Central memory CD8-positive, alpha-beta T cell (primary cell): Measurements from ENCODE around the gene FAM53B.
A peak's percentile ranks its signal among the peaks of the same experiment; 100 is the strongest.

Experiments
- ATAC-seq: fragments of 150-1000 bp; cut with Tn5 transposase; replicated peaks from 2 replicates; pipeline ENCODE4 v1.10.0; 2022; ENCODE audit warnings: mild to moderate bottlenecking, moderate FRiP score, moderate number of reproducible peaks; ENCODE audit not compliant: poor library complexity, severe bottlenecking; ENCODE audit errors: extremely low read depth
- DNase-seq, 2 donors: peaks; one replicate each; pipeline ENCODE4 v3.0.0; 2021; ENCODE audit warnings: low spot score in 2 of 2
- H3K27ac Mint-ChIP-seq: one replicate; pipeline ENCODE4 v1.8.0; 2022; ENCODE audit warnings: low read depth, mild to moderate bottlenecking, moderate library complexity, mixed read lengths
- H3K27me3 Mint-ChIP-seq: one replicate; pipeline ENCODE4 v1.8.0; 2022; ENCODE audit warnings: mixed read lengths
- H3K36me3 Mint-ChIP-seq: one replicate; pipeline ENCODE4 v1.8.0; 2022; ENCODE audit warnings: mild to moderate bottlenecking, moderate library complexity, mixed read lengths; ENCODE audit not compliant: insufficient read depth
- H3K4me1 Mint-ChIP-seq: one replicate; pipeline ENCODE4 v1.8.0; 2022; ENCODE audit warnings: mixed read lengths
- H3K4me3 Mint-ChIP-seq: one replicate; pipeline ENCODE4 v1.8.0; 2022; ENCODE audit warnings: mild to moderate bottlenecking, moderate library complexity, mixed read lengths
- H3K9me3 Mint-ChIP-seq: one replicate; pipeline ENCODE4 v1.8.0; 2022; ENCODE audit warnings: mixed read lengths

Gene FAM53B

DNA sequence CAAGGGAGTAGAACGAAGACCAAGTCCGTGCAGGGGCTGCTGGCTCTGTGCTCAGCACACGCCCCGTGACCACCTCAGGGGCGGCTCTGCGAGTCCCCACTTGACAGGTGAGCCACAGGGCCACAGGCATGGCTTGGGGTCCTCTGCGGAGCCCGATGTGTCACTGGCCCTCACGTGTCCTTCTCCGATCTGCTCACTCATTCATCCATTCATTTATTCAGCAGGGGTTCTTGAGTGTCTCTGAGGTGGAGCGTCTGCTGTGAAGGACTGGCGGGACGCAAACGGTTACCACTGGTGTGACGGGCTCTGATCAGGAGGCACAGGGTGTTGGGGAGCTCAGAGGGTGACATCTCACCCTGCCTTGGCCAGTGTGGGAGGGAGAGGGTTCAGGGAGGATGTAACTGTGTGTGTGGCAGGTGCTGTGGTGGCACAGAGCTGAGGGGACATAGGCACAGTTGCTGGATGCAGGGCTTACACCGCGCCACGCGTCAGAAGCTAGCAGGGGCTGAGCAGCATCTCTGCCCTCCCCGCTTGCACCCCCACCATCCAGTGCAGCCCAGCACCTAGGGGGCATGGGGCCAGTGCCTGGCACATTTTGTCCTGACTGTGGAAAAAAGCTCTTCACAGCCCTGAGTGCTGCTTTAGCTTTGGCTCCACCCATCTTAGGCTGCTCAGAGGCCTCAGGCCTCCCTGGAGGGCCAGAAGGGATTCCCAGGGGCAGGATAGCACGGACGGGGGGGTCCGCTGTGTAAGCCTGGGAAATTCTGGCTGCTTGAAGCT, 165.8 kb downstream of the FAM53B start:
- no peak for DNase-seq
- H3K4me1 Mint-ChIP-seq, result no peaks in the 10 kb centered on the region
- ATAC-seq, result no peak
- H3K27me3 Mint-ChIP-seq, result no peaks in the 10 kb centered on the region
- no peaks in the 10 kb centered on the region for H3K9me3 Mint-ChIP-seq
- H3K27ac Mint-ChIP-seq, result no peak overlapping the region
- no peak overlapping the region for H3K4me3 Mint-ChIP-seq
- peaks cover 11% of the 10 kb centered on the region for H3K36me3 Mint-ChIP-seq

DNA sequence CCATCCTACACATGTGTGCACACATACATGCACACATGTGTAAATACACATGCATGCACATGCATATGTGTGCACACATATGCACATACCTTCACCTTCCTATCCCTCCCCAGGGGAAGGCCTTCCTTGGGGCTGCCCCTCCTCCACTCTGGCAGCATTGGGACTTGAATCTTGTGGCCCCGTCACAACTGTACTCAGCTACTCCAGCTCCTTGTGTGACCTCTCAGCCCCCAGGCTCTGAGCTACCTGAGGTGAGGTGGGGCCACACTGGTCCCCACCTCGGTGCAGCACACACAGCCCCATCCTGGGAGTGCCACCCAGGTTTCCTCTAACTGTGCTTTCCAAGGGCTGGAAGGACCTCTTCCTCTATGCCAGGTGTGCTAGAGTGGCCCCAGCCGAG, 166.5 kb downstream of the FAM53B start:
- ATAC-seq, result no peak
- Mint-ChIP-seq H3K27ac (no peak overlapping the region), H3K36me3 (peaks cover 13% of the 10 kb centered on the region), H3K9me3 (no peaks in the 10 kb centered on the region), H3K27me3 (no peaks in the 10 kb centered on the region), H3K4me3 (no peak overlapping the region), H3K4me1 (no peaks in the 10 kb centered on the region)
- no peak for DNase-seq

- H3K27ac Mint-ChIP-seq, result no peak overlapping the region
- H3K27me3 Mint-ChIP-seq, result no peaks in the 10 kb centered on the region
- H3K4me3 Mint-ChIP-seq, result no peak overlapping the region
- H3K9me3 Mint-ChIP-seq, result no peaks in the 10 kb centered on the region
- ATAC-seq, result no peak
- no peaks in the 10 kb centered on the region for H3K4me1 Mint-ChIP-seq
- DNase-seq, result no peak
- H3K36me3 Mint-ChIP-seq, result peaks cover 14% of the 10 kb centered on the region
Observed at GRCh38 chr10:124576526-124577420, 167.4 kb downstream of the FAM53B start.

DNA sequence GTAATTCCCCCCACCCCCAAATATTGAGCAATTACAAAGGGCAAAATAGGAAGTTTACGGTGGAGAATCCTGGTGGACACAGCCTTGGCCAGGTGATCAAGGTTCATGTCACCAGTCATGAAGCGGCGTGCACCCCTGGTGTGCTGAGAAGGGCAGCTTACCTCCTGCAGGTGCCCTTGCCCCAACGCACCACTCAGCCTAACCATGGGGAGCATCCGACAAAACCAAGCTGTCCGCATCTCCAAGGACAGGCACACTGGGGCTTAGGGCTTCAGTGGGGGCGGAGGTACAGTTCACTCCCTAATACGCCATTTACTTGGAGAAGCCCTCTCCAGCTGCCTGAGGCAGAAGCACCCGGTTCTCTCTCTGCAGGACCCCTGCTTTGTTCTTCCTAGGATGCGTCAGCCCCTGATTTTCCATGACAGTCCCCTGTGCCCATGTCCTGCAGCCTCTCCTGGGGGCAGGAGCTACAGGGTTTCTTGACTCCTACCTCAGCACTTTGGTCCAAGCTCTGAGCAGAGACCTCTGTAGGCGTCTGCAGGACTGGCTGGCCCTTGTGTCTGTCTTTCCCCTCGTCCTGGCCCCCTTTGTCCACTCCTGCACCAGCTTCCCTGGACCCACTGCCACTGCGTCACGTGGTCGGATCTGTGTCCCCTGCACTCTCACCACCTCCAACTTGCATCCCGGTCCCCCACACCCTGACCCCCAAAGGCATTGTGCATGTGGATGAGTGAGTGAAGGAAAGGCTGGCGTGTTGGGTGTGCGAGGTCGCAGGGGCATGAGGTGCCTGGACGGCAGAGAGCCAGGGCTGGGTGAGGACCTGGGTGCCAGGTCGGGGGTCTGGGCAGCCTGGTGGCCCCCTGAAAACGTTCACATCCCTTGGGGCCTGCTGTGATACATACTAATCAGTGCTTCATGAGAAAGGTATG, 168.8 kb downstream of the FAM53B start:
- Mint-ChIP-seq H3K27ac (peak overlapping the region; percentile 9), H3K27me3 (no peaks in the 10 kb centered on the region), H3K4me3 (no peak overlapping the region), H3K4me1 (no peaks in the 10 kb centered on the region), H3K36me3 (peaks cover 15% of the 10 kb centered on the region), H3K9me3 (no peaks in the 10 kb centered on the region)
- ATAC-seq (no peak), DNase-seq (no peak)

GRCh38 chr10:124574456-124575070, 169.6 kb downstream of the FAM53B start:
- ATAC-seq (no peak), DNase-seq (no peak)
- peaks cover 17% of the 10 kb centered on the region for H3K36me3 Mint-ChIP-seq
- H3K9me3 Mint-ChIP-seq, result no peaks in the 10 kb centered on the region
- H3K4me1 Mint-ChIP-seq, result no peaks in the 10 kb centered on the region
- H3K27me3 Mint-ChIP-seq, result no peaks in the 10 kb centered on the region
- H3K4me3 Mint-ChIP-seq, result no peak overlapping the region
- peak overlapping the region; percentile 9 for H3K27ac Mint-ChIP-seq

GRCh38 chr10:124573726-124574455, 170.3 kb downstream of the FAM53B start:
- H3K4me1 Mint-ChIP-seq, result no peaks in the 10 kb centered on the region
- ATAC-seq (no peak), DNase-seq (no peak)
- H3K27ac Mint-ChIP-seq, result no peak overlapping the region
- H3K36me3 Mint-ChIP-seq, result peaks cover 17% of the 10 kb centered on the region
- no peaks in the 10 kb centered on the region for H3K9me3 Mint-ChIP-seq
- H3K4me3 Mint-ChIP-seq, result no peak overlapping the region
- H3K27me3 Mint-ChIP-seq, result no peaks in the 10 kb centered on the region

GRCh38 chr10:124572751-124573150, 171.4 kb downstream of the FAM53B start:
- Mint-ChIP-seq H3K27ac (no peak overlapping the region), H3K36me3 (peaks cover 12% of the 10 kb centered on the region), H3K27me3 (no peaks in the 10 kb centered on the region), H3K4me3 (no peak overlapping the region), H3K9me3 (no peaks in the 10 kb centered on the region), H3K4me1 (no peaks in the 10 kb centered on the region)
- ATAC-seq (no peak), DNase-seq (no peak)

DNA sequence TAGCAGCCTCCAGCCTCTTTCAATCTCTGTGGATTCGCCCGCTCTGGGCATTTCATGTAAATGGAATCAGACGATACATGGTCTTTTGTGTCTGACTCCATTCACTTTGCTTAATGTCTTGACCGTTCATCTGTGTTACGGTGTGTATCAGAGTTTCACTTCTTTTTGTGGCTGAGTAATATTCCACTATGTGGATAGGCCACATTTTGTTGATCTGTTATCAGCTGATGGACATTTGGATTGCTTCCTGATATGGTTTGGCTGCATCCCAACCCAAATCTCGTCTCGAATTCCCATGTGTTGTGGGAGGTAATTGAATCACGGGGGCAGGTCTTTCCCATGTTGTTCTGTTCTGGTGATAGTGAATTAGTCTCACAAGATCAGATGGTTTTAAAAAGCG, 173.5 kb downstream of the FAM53B start:
- Mint-ChIP-seq H3K27me3 (no peaks in the 10 kb centered on the region), H3K36me3 (peaks cover 8% of the 10 kb centered on the region), H3K27ac (no peak overlapping the region), H3K4me1 (no peaks in the 10 kb centered on the region), H3K4me3 (no peak overlapping the region), H3K9me3 (no peaks in the 10 kb centered on the region)
- no peak for DNase-seq
- ATAC-seq, result no peak

DNA sequence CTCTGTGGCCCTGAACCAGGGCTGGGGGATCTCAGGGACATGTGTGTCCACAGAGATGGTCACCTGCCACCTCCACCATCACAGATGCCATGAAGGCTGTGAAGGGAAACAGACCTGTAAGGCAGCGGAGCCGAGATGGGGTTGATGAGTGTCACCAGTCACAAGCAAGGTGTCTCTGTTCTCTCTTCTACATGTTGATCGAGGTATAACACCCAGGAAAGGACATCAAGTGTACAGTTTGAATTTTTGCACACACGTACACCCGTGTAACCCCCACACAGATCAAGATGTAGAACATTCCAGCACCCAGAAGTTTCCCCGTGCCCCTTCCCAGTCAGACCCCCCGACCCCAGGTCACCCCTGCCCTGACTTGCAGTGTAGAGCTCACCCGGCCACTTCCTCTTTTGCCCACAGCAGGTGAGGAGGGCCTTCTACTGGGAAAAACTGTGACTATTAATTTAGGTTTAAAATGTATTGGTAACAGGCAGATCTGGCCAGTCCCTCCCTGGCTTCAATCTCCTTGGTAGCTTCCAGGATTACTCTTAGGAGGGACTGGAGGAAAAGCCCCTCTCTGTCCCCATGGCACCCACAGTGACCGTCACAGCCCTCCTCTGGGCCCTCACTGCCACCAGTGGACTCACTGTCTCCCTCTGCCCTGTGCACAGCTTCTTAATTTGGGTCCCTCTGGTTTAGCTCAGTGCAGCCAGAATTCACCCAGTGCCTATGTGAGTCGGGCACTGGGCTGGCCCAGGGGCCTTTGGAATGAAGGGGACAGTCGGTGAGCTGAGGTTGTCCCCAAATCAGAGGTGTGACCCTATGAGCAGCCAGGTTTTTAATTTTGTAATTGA, 174.3 kb downstream of the FAM53B start:
- DNase-seq (no peak), ATAC-seq (no peak)
- no peaks in the 10 kb centered on the region for H3K27me3 Mint-ChIP-seq
- no peaks in the 10 kb centered on the region for H3K9me3 Mint-ChIP-seq
- H3K27ac Mint-ChIP-seq, result no peak overlapping the region
- peaks cover 8% of the 10 kb centered on the region for H3K36me3 Mint-ChIP-seq
- no peak overlapping the region for H3K4me3 Mint-ChIP-seq
- no peaks in the 10 kb centered on the region for H3K4me1 Mint-ChIP-seq
